Measurements from ENCODE around the gene ACKR2.
A peak's percentile ranks its signal among the peaks of the same experiment; 100 is the strongest.

ACKR2 gene

DNA sequence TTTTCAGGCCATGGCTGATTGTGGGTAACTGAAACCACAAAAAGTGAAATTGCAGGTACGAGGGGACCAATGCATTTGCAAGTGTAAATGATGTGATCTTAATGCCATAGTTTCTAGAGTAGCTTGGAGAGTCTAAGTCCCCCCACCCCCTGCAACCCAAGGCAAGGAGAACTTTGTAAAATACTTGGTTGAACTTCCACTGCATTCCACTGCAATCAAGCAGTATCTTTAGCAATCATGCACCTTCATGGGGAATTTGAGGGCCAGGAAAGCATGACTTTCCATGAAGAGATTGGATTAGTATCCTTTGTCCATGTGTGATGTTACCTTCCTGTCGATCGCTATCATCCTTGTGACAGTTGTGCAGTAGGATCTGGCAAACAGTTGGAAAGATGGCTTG, 77.8 kb downstream of the ACKR2 start:
- no peak for DNase-seq (ENCODE audit: low spot score)

DNA sequence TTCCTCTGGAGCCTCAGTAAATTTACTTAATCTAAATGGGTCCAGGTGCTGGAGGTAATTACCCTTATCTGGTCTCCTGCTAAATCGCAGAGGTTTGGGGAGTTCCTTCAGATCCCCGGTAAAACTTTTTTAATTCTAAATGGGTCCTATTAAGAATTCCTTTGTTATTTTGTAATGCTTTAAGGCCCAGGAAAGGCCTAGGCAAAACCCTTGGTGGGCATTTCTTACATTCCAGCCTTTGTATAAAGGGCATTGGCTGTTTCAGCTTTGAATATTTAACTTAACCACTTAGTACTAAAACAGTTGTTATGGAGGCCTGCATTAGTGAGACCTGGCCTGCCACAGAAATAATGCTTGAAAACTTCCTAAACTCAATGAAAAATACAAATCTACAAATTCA, 81.8 kb downstream of the ACKR2 start:
- DNase-seq (ENCODE audit: low spot score) = no peak

GRCh38 chr3:42892169-42892568, 82.9 kb downstream of the ACKR2 start:
- no peak for DNase-seq (ENCODE audit: low spot score)

GRCh38 chr3:42892807-42893206, 83.6 kb downstream of the ACKR2 start:
- no peak for DNase-seq (ENCODE audit: low spot score)

DNA sequence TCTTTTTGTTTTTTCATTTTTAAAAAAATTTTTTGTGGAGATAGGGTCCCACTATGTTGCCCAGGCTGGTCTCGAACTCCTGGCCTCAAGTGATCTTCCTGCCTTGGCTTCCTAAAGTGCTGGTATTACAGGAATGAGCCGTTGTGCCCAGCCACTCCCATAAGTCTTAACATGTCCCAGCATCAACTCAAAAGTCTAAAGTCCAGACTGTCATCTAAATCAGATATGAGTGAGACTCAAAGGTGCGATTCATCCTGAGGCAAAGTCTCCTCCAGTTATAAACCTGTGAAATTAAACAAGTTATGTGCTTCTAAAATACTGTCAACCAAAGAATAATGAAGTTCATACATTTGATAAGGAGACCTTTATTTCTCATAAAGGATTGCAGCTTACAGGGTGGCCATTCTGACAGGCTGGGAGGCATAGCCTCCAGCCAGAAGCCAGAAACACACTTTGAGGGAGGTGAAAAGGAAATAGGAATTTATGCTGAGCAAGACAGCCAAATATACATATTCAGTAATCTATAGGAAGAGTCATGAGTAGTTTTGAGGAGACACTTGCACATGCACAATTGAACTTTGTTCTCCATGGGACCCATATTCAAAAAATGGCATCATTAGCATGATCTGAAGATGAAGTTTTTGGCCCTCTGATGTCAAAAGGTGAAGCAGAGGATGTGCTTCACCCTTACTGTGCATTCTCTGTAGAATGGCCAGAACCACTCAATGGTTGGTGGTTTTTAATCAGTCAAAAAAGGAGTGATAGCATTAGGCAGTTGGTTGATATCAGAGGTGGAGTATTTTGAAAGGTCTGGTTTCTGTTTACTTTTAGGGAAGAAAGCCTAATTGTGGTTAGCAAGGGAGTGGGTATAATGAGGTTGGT, 85.7 kb downstream of the ACKR2 start:
- peak; percentile 18 for DNase-seq (ENCODE audit: low spot score)

- DNase-seq (ENCODE audit: low spot score) = no peak
Measured at GRCh38 chr3:42895580-42895868, 86.3 kb downstream of the ACKR2 start.

DNA sequence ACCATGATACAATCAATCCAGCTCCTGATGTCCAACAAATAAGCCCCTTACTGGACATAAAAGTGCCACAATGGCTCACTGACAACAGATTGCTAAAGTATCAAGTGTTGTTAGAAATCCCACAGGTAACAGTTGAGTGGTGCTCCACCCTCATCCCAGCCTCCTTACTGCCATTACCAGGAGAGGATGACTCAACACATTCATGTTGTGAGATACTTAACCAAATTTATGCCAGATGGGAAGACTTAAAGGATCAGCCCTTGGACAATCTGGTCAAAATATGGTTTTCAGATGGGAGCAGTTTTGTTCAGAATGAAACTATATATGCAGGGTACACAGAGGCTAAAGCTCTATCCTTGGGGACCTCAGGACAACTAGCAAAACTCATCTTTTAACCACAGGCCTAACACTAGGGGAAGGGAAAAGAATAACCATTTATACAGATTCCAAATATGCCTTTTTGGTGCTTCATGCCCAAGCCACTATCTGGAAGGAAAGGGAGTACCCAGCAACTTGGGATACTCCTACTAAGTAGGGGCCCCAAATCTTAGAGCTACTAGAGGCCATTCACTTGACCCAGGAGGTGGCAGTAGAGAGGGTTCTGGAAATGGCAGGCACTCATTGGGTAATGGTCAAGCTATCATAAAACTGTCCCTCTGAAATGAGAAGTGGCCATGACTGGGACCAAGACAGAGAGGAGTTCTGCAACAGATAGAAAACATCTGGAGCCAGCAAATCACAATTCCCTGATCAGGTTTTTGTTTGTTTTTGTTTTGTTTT, 89.8 kb downstream of the ACKR2 start:
- no peak for DNase-seq (ENCODE audit: low spot score)

DNA sequence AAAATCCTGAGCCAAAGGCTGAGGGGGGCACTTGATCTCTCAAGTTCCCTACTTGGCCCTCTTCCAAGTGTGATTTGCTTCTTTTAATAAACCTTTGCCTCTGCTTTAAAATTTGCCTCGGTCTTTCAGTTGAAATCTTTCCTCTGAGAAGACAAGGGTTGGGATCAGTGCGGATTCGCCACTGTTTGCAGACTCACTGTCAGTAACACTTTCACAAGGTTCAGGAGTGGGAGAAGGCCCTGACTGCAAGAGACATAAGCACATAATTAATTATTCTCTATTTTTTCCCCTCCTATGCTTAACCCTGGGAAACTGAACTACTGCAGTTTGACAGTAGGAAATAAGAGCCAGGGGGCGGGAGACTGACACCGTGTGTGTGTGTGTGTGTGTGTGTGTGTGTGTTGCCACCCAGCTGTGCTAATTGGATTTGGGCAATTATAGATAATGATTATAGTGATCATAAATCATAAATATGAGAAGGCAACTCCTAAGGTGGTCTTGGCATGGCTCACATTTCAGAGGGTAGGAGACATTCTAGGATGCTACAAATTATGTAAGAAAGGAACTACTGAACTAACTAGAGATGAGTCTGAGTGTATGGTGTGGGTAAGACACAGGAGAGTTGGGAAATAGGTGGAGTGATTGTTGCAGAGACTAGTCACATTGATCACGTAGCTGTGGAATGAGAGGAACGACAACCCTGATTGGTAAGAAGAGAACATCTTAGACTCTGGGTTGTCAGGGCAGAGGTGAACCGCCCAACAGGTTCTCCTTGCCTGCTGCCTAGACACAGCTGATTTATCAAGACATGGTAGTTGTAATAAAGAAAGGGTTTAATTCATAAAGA, 91.2 kb downstream of the ACKR2 start:
- DNase-seq (ENCODE audit: low spot score) = no peak

DNA sequence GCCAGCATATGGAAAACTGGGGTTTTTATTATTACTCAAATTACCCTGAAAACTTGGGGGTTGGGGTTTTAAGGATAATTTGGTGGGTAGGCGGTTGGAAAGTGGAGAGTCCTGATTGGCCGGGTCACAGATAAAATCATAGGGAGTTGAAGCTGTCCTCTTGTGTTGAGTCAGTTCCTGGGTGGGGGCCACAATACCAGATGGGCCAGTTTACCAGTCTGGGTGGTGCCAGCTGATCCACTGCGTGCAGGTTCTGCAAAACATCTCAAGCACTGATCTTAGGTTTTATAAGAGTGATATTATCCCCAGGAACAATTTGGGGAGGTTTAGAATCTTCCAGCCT, 91.8 kb downstream of the ACKR2 start:
- DNase-seq (ENCODE audit: low spot score) = no peak

- DNase-seq (ENCODE audit: low spot score) = no peak
Measured at GRCh38 chr3:42902257-42902656, 93.0 kb downstream of the ACKR2 start.

DNA sequence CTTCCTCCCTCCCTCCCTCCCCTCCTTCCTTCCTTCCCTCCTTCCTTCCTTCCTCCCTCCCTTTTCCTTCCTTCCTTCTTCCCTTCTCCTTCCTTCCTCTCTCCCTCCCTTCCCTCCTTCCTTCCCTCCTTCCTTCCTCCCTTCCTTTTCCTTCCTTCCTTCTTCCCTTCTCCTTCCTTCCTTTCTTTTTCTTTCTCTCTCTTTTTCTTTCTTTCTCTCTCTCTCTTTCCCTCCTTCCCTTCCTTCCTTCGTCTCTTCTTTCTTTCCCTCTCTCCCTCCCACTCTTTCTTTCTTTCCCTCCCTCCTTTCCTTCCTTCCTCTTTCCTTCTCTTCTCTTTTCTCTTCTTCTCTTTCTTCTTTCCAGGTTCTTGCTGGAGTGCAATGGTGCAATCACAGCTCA, 94.8 kb downstream of the ACKR2 start:
- no peak for DNase-seq (ENCODE audit: low spot score)

DNA sequence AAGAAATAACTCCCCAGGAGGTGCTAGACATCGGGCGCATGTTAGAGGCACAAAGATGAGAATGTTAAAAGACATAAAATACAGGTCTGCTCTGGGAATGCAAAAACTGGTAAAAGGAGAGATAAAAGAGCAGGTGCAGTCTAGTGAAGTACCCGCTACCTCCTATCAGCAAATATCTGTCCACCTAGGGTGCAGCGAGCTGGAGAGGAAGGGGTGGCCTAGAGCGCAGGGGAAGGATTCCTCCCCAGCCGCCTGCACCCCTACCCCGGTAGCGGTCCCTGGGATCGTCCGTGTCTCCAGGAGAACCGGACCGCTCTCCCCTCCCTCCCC, 96.5 kb downstream of the ACKR2 start:
- no peak for DNase-seq (ENCODE audit: low spot score)

GRCh38 chr3:42906070-42906847, 97.0 kb downstream of the ACKR2 start, which contains the start of gene ZNF662:
Gene ZNF662, plus strand, starts transcription at chr3:42906142. Its CDS starts 1,973 bp downstream, at chr3:42908115.
- no peak for DNase-seq (ENCODE audit: low spot score)

DNA sequence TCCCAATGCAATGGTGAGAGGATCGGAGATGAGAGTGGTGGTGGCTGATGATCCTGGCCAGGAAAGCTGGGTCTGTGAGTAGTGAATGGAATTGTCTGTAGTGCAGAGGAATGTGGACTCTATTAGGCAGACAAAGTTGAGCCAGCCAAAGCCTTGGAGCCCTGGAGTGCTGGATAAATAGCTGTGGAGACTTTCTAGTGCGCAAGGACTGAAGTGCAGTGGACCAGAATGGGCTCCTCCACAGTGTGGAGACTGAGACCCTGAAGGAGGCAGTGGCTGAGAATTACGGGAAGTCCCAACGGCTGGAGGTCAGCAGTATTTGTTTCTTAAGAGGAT, 97.6 kb downstream of the ACKR2 start:
- DNase-seq (ENCODE audit: low spot score) = no peak

- DNase-seq (ENCODE audit: low spot score) = no peak
Measured at GRCh38 chr3:42908675-42909074, 99.4 kb downstream of the ACKR2 start.

DNA sequence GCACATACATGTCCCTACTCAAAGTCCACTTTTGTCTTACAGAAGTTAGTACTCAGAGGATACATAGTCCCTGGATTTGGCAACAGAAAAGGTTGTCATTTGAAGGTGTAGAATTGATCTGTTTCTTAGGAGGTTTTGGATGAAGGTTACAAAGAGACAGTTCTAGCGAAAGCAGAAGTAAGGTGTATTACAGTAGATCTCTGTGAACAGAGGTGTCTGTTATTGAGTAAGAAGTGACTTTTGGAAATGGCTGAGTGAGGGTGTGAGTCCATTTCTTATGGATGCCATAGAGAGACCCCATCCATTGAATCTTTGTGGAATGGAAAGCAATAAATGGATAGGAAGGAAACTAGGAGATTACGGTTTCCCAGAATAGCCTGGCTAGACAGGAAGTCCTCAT, 102.3 kb downstream of the ACKR2 start:
- no peak for DNase-seq (ENCODE audit: low spot score)

DNA sequence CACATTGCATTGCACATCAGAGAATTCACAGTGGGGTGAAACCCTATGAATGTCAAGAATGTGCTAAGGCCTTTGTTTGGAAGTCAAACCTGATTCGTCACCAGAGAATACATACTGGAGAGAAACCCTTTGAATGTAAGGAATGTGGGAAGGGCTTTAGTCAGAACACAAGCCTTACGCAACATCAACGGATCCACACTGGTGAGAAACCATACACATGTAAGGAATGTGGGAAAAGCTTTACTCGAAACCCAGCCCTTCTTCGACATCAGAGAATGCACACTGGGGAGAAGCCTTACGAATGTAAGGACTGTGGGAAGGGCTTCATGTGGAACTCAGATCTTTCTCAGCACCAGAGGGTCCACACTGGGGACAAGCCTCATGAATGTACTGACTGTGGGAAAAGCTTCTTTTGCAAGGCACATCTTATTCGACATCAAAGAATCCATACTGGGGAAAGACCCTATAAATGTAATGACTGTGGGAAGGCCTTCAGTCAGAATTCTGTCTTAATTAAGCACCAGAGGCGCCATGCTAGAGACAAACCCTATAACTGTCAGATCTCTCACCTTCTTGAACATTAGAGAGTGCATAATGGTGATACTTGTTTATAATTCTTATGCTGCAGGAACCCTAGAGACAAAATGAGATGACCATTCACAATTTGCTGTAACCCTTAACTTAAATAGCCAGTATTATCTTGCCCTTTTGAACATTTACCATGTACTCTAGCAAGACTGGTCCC, 105.7 kb downstream of the ACKR2 start:
- DNase-seq (ENCODE audit: low spot score) = no peak
